T-helper 1 cell treated with Interleukin-12 subunit alpha and Interleukin-12 subunit beta and Interleukin-4 antibody, amounts not matched to agents 30 μg/mL and 1 μg/mL, for 36 hours (primary cell): ENCODE measurements around the gene DTL.

Experiments used
- H3K27ac Mint-ChIP-seq: one replicate; pipeline ENCODE4 v1.8.0; 2021; ENCODE audit warnings: mild to moderate bottlenecking, mixed read lengths
- H3K27me3 Mint-ChIP-seq: one replicate; pipeline ENCODE4 v1.8.0; 2021; ENCODE audit warnings: low read depth, mixed read lengths
- H3K36me3 Mint-ChIP-seq: one replicate; pipeline ENCODE4 v1.8.0; 2021; ENCODE audit warnings: low read depth, mixed read lengths
- H3K4me1 Mint-ChIP-seq: one replicate; pipeline ENCODE4 v1.8.0; 2021; ENCODE audit warnings: low read depth, mixed read lengths
- H3K4me3 Mint-ChIP-seq: one replicate; pipeline ENCODE4 v1.8.0; 2021; ENCODE audit warnings: mild to moderate bottlenecking, moderate library complexity, mixed read lengths
- H3K9me3 Mint-ChIP-seq: one replicate; pipeline ENCODE4 v1.8.0; 2021; ENCODE audit warnings: mixed read lengths

The DTL gene

GRCh38 chr1:212147581-212148033 is 112.1 kb downstream of the DTL start:
- Mint-ChIP-seq H3K36me3 (peaks cover 5% of the 10 kb centered on the region), H3K4me1 (peaks cover 6% of the 10 kb centered on the region), H3K27me3 (peaks cover 3% of the 10 kb centered on the region), H3K27ac (no peak overlapping the region), H3K4me3 (no peak overlapping the region), H3K9me3 (peaks cover 5% of the 10 kb centered on the region)

GRCh38 chr1:212149566-212149965 is 114.0 kb downstream of the DTL start:
- no peak overlapping the region for H3K27ac Mint-ChIP-seq
- H3K4me3 Mint-ChIP-seq = no peak overlapping the region
- H3K27me3 Mint-ChIP-seq = peaks cover 3% of the 10 kb centered on the region
- peaks cover 7% of the 10 kb centered on the region for H3K4me1 Mint-ChIP-seq
- no peaks in the 10 kb centered on the region for H3K9me3 Mint-ChIP-seq
- no peaks in the 10 kb centered on the region for H3K36me3 Mint-ChIP-seq

- no peak overlapping the region for H3K4me3 Mint-ChIP-seq
Observed at GRCh38 chr1:212152308-212152693, 116.8 kb downstream of the DTL start.

DNA sequence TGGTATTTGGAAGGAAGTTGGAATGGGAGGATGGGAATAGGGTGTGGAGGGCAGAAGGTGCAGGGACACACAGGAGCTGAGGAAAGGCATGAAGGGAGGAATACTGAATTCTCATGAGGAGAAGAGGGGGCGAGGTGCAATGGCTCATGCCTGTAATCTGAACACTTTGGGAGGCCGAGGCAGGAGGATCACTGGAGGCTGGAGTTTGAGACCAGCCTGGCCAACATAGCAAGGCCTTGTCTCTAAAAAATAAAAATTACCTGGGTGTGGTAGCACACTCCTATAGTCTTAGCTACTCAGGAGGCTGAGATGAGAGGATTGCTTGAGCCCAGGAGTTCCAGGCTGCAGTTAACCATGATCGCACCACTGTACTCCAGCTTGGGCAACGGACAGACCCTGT is 117.3 kb downstream of the DTL start:
- no peak overlapping the region for H3K27ac Mint-ChIP-seq
- peaks cover 4% of the 10 kb centered on the region for H3K4me1 Mint-ChIP-seq
- H3K9me3 Mint-ChIP-seq = no peaks in the 10 kb centered on the region
- H3K4me3 Mint-ChIP-seq = no peak overlapping the region
- peaks cover 3% of the 10 kb centered on the region for H3K27me3 Mint-ChIP-seq
- no peaks in the 10 kb centered on the region for H3K36me3 Mint-ChIP-seq

More at GRCh38 chr1:212152308-212152693, 116.8 kb downstream of the DTL start:
- Mint-ChIP-seq H3K9me3 (no peaks in the 10 kb centered on the region), H3K4me1 (peaks cover 4% of the 10 kb centered on the region), H3K36me3 (no peaks in the 10 kb centered on the region), H3K27me3 (peaks cover 3% of the 10 kb centered on the region), H3K27ac (no peak overlapping the region)

- peaks cover 9% of the 10 kb centered on the region for H3K4me1 Mint-ChIP-seq
- no peak overlapping the region for H3K4me3 Mint-ChIP-seq
- peaks cover 3% of the 10 kb centered on the region for H3K36me3 Mint-ChIP-seq
- H3K27me3 Mint-ChIP-seq = peaks cover 3% of the 10 kb centered on the region
- H3K27ac Mint-ChIP-seq = no peak overlapping the region
- no peaks in the 10 kb centered on the region for H3K9me3 Mint-ChIP-seq
Observed at GRCh38 chr1:212153635-212154034, 118.1 kb downstream of the DTL start.
